GM18909 (cell line): ENCODE measurements around the gene PARD3.

Experiments
- ATAC-seq: cut with Tn5 transposase; IDR thresholded peaks from one replicate; pipeline ENCODE4 v1.9.1; 2021; ENCODE audit warnings: mild to moderate bottlenecking; ENCODE audit not compliant: unreplicated experiment, poor library complexity

The PARD3 gene

DNA sequence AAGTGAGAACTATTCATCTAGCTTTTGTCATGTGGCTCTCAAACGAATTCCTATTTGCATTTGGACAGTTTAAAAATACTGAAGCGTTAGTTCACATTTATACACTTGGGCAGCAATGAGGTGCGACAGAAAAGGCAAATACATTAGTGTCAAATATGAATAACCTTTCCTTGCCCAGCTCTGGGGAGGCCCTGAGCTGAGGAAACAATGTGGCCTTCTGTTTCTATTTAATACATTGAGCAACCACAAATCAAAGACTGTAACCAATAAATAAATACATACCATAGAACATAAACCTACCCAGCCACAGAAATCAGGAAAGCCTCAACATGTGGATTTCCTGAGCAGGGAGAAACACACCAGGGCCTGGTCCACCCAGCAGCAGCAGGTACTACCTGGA, 585.2 kb downstream of the PARD3 start:
- no peak for ATAC-seq

DNA sequence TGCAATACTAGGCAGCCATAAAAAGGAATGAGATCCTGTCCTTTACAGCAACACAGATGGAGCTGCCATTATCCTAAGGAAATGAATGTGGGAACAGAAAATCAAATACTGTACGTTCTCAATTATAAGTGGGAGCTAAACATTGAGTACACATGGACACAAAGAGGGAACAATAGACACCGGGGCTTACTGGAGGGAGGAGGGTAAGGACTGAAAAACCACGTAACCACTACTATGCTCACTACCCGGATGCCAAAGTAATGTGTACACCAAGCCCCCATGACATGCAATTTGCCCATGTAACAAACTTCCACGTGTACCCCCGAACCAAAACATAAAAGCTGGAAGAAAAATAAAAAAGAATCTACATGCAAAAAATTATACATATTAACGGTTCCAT, 587.0 kb downstream of the PARD3 start:
- ATAC-seq, result no peak

DNA sequence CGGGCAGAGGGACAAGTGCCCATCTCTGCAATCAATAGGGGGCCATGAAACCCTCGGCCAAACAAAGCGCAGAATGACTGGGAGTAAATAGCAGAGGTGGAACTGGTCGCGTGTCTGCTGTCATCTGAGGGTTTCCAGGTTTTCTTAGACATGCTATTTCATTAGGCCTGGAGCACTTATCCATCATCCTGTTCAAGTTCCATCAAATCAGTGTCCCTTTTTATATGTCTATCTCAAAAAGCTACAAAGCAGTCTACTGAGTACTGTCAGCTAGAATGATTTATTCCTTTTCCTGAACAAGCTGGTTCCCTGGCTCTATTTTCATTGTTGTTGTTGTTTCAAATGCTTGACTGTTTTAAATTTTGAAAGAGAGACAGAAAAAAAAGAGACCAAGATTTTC, 590.5 kb downstream of the PARD3 start:
- no peak for ATAC-seq

DNA sequence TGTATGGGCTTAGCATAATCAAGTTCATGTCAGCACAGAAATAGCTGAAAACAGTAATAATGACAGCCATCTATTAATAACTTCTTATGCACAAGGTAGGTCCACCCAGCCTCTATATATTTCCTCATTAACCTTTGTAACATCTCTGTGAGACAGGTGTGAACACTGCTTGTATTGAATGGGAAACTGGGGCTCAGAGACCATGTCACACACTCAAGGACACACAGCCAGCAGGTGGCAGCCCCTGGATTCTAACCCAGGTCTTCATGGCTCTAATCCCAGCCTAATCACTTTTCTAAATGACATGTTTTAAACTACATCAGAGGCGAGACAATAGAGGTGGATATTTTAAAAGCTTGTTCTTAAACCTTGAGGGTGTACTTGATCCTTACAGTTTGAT, 591.4 kb downstream of the PARD3 start:
- no peak for ATAC-seq

DNA sequence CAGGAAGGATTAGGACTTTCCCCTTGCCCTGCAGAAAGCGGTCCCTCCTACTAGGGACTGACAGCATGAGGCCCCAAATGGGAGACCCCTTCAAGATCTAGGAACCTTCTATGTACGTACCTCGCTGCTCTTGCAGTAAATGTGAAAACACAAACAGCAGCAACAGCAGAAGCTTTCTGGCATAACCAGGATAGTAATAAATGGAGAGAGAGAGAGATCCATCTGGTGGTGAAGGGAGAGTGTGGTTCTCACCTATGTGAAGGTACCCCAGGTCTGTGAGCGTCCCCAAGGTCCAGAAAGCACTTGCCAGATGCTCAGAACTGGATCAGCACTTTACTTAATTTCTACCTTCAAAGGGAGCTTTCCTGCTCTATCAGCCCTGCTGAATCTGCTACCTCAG, 592.7 kb downstream of the PARD3 start:
- no peak for ATAC-seq

DNA sequence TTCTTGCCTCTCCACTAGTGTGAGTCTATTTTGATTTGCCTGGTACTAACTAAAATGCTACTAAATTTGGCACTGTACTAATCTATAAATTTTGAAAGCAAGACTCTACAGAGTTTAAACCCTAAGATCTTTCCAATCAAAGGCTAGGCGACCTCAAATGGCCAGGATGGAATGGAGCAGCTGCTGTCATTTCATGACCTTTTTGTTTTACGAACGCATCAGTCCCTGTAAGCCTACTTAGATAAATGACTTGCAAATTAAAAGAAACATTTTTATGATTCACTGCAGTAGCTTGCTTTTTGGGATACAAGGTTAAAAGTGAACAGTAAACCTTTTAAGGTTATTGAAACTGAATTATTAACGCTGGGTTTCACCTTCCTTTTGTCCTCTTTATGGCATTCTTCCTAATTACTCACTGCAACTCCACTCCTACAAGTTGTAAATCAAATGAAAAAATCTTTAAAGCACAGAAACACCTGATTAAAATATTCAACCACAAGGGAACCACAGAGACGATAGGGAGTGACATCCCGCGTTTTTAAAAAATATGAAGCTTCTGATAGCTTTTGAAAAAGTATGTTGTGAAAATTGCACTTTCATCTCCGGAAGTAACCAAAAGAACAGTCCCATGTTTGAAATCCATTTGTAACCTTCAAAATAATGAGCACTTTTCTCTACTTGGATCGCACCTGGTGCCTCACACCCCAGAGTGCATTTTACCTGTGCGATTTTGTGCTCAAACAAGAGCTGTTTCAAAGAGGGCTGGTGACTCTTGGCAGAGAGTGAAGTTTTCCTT, 595.1 kb downstream of the PARD3 start:
- no peak for ATAC-seq

DNA sequence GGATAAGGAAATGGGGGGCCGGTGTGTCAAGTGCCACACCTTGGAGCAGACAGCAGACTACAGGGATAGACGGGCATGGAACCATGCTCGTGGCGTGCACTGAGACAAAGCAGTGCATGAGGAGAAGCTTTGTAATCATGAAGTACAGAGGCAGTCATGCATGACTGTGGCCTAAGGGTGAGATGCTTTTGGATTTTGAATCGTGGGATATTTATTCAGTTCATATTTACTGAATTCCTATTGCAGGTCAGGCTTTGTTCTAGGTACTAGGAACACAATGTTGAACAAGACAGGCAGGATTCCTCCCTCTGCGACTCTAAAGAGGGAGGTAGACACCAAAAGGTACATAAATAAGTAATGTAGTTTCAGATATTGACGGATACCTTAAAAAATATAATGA, 597.6 kb downstream of the PARD3 start:
- no peak for ATAC-seq

DNA sequence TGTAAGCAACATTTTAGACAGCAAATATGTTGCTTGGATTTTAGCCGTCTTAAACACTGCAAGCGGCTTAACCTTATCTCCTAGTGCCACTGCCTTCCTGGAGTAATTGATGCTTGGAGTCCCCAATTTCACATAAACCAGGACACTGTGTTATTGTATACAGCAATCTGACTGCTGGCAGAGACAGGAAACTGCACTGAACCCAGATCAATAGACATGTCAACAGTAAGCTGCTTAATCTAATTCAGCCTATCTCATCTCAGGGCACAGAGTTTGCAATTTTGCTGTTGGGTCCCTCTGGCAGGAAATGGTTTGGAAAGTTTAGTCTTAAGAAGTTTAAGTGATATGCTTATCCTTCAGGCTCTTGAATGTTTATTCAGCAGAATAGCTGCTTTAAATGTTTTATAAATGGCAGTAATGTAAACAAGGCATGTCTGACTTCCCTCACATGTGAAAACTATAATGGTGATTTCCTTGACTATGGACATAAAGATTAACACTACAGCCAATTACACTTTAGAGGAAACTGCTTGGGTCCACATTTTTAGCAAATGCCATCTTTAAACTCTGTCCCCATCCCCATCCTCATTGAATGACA, 598.6 kb downstream of the PARD3 start:
- no peak for ATAC-seq

DNA sequence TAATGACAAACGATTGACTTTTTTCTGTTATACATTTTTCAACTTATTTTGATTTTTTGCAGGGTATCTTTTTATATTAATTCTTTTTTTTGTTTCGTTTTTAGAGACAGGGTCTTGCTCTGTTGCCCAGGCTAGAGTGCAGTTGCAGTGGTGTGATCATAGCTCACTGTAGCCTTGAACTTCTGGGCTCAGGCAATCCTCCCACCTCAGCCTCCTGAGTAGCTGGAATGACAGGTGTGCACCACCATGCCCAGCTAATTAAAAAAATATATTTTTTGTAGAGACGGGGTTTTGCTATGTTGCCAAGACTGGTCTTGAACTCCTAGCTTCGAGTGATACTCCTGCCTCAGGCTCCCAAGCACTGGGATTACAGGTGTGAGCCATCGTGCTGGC, 601.3 kb downstream of the PARD3 start:
- ATAC-seq, result no peak

DNA sequence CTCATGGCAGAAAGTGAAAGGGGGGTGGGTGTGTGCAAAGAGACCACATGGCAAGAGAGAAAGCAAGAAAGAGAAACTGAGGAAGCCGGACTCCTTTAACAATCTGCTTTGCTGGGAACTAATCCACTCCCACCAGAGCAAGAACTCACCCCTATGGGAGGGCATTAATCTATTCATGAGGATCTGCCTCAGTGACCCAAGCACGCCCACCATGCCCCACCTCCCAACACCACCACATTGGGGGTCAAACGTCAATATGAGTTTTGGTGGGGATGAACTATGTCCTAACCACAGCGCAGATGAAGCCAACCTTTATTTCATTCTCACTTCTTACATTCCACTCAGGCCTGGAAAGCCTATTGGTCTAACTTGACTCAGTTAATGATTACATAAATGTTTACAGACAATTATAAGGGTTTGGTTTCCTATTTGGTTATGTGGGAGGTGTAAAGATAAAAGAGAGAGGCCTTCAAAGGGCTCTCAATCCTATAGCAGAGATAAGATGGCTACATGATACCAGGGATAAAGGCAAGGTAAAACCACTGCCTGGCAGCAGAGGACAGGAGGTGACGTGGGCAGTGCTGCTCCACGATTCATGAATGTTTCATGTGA, 601.8 kb downstream of the PARD3 start:
- ATAC-seq, result peak; percentile 46

DNA sequence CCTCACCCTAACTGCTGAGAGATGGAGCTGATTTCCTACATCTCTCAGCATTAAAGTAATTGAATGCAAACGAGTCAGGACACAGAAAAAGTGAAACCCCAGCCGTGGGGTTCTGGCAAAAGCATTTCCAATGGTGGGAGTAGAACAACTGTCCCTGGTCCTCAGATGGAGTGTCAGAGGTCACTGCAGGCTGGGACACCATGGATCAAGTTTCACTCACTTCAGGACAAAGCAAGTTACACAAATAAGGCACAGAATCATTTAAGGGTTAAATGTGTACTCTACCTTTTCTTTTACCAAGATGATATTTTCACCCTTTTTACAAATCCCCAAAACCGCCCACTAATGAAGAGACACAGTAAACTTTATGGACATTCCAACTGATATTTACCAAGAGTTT, 607.8 kb downstream of the PARD3 start:
- no peak for ATAC-seq

DNA sequence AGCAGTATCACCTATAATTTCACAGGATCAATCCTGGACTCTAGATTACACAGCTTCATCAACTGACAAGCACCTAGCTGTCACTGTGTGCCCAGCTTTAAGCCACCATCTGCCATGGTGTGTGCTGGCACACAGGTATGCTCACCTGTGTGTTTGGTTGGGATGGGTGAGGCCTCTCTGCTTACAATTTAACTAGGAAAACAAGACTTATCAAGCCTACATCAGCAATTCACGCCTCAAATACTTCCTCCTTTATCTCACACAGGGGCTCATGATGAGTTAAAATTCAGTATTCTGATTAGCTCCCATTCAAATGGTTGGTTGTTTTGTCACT, 608.2 kb downstream of the PARD3 start:
- no peak for ATAC-seq

DNA sequence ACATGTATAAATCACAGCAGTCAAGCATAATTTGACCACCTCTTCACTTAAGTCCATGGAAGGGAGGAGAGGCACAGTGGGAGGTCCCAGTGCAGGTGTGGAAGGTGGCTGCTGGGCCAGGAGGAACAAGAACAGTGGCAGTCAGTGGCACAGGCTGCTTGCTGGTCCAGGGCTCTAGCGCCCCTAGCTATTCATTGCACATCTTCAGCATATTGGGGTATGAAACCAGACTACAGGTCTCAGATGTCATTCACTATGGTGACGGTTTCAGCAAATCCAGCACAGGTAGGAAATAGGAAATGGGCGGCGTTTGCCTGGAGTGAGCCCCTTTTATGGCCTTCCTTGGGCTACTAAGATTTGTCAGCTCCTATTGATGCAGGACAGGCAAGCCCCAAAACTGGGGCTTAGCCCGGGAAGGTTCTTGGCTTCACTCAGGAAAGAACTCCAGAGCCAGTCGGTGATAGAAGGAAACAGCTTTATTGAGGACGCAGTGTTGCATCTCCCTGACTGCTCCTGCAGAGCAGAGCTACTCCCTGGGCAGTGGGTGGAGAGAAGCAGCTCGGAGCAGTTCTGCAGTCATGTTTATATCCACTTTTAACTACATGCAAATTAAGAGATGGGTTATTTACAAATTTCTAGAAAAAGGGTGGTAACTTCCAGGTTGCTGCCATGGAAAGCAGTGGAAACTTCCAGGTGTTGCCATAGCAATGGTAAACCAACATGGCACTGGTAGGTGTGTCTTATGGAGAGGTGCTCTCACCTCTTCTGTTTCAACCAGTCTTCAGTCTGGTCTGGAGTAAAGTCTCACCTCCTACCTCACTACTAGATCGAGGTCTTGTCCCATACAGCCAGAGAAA, 608.8 kb downstream of the PARD3 start:
- no peak for ATAC-seq

DNA sequence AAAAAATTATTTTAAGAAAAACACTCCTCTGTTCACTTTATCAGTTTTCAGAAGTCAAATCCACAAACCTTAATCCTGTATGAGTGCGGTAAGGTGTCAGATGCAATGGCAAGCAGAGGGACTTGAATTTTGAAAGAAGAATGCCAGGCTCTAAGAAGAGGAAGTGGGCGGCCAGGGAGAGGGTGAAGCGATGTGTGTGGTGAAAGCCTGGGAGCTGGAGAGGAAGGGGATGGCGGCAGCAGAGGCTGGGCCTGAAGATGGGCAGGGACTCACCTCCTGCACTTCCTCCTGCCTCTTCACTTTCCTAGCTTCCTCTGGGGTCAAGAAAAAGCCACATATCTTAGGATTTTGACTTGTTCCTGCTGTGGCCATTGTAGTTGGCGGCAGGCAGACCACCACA, 609.6 kb downstream of the PARD3 start:
- no peak for ATAC-seq

DNA sequence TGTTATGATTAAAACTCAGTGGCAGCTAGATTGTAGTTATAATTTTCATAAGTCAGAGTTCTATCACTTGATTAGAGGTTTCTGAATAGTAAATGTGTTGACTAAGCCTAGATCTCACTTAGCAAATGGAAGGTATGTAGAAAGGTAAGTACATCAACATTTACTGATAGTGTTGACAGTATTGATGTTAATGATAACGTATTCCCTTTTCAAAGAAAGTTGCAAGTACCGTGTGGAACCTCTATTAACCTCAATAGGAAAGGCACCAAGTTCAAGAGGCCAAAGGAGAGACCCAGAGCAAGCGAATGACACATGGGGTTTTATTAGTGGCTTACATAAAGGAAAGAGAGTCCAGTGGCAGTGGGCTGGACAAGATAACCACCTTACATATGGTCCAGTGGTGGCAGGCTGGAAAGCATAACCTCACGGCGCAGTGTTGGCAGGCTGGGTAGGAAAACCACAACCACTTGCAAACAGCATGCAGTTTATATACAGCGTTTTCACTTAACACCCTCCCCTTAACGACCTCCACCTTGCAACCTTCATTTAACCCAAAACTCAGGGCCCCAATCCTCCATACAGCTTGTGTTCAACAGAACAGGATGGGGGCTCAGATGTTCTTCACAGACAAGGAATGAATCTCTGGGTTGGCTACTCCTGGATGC, 611.0 kb downstream of the PARD3 start:
- ATAC-seq, result no peak

DNA sequence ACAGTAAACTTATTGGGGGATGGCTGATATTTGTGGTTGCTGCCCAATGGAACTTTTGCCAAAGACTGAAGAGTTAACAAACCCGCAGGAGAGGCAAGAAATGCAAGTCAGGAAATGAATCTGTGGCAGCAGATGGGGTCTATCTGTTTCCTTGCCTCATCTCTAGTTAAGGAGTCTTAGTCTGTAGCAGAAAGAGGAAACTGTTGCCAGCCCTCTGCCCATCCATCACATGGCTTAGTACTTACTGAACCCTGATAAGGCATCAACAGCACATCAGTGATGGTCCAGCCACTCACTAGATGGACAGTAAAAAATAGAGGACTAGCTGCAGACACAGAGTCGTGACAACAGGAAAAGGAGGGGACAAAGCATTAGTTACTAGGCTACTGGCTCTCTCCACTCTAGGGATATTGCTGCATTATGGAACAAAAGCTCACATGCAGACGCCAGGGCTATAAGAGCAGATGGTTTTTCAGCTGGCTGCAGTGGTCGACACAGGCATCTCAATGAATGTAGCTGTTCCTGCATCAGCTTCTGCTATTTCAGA, 614.7 kb downstream of the PARD3 start:
- ATAC-seq, result no peak

DNA sequence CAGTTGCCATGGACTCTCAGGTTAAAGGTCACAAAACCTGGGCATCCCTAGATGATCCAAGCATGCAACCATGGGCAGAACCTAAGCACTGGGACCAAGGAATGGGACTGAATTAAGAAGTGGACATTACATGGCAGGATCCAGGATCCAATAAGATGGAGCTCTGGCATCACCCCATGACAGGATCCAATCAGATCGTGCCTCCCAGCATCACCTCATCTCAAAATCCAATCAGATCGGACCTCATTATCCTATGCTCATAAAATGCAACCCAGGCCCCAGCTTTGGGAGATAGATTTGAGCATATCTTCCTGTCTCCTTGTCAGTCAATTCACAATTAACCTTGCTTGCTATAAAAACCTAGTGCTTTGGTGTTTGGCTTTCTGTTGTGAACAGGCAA, 616.1 kb downstream of the PARD3 start:
- no peak for ATAC-seq

DNA sequence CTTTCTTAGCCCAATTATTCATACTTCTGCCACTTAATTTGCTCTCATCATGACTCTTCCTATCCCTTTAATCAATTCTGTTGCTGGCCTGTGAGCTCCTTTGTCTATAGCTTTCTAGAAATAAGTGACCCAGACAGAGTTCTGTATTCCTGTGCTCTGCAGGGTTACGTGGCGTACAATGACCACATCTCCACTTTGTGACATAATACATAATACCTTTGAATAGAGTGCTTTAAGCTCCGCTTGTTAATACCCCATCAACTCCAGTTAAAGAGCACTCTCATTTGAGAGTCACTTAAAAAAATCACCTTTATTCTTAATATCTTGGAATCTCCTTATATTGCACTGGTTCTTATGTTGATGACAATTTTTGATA, 619.0 kb downstream of the PARD3 start:
- ATAC-seq, result no peak

DNA sequence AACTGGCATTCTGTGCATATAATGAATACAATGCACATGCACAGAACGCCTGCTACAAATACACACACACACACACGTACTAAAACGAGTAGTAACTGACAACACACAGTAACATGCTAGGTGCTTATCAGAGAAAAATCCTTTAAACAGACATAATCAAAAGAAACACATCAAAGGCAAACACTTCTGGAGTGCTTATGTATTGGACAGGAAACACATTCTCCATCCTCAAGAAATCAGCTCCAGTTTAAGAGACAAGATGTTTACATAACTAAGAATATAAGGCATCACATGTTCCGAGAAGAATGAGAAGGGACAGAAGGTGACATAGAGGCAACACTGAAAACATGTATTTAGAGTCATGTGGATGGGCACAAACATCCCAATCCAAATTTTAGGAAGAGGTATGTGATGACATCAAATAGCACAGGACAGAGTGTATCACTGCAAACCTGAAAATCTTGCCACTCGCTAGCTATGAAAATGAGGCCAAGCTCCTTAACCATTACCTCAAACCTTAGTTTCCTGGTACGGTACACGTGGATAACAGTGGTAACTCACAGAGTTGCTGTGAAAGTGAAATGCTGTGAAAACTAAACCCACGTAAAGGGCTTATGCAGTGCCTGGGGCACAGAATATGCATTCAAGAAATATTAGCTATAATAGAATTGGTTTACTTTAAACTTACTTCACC, 619.6 kb downstream of the PARD3 start:
- ATAC-seq, result no peak
